Pericardium fibroblast (primary cell): ENCODE results near the gene MAGEA1. TPM values are rescaled to one million over a fixed set of nuclear protein-coding genes. Genes with fewer than 3 reads are reported as not detected.

Source experiments
- total RNA-seq: library from RNA; depleted of rRNA; stranded (reverse); fragments of >200 nt; gene quantifications from 2 replicates; pipeline ENCODE4 v1.2.3, GENCODE V29; 2015

Gene MAGEA1
- not detected in 2 replicates for total RNA-seq

GRCh38 chrX:153179131-153179530 is at the start of gene MAGEA1:
TSS of gene MAGEA1 (plus strand) at chrX:153179284. CDS start at chrX:153182390, 3,106 bp downstream.

Other genes with a start within 250 kb of the MAGEA1 start
- not detected in 2 replicates for gene PNMA5, start 185.2 kb upstream of the MAGEA1 start, total RNA-seq
- gene PNMA3, start 122.8 kb upstream of the MAGEA1 start, total RNA-seq = not detected in 2 replicates
- gene PNMA6A, start 106.8 kb upstream of the MAGEA1 start, total RNA-seq = 2.0 and 4.6 TPM in 2 replicates
- gene PNMA6F, start 142.5 kb downstream of the MAGEA1 start, total RNA-seq = not detected in 2 replicates
- 10.3 and 10.6 TPM in 2 replicates for gene ZNF275, start 154.9 kb downstream of the MAGEA1 start, total RNA-seq
- not detected in 2 replicates for gene PNMA6E, start 222.1 kb downstream of the MAGEA1 start, total RNA-seq
- 0.09 and 0.58 TPM in 2 replicates for gene ZFP92, start 232.2 kb downstream of the MAGEA1 start, total RNA-seq